Measurements from ENCODE around the gene AP2A1.

DNA sequence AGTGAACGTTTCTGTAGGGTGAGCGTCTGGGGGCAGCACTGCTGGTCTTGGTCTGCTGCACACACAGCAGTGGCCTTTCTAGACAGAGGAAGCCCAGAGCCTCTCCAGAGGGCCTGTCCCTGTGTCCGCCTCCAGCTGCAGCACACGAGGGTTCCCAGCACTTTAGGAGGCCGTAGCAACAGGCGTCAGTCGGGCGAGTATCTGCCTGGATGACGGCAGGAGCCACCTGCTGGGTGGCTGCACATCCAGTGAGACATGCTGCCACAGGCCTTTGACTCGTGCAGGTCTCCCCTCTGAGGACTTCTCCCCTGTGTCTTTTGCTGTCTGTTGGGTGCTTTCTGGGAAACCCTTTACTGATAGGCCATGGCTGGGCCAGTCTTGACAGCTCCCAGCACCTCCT, 22.1 kb downstream of the AP2A1 start:
- TF ChIP-seq, protein P1, sequence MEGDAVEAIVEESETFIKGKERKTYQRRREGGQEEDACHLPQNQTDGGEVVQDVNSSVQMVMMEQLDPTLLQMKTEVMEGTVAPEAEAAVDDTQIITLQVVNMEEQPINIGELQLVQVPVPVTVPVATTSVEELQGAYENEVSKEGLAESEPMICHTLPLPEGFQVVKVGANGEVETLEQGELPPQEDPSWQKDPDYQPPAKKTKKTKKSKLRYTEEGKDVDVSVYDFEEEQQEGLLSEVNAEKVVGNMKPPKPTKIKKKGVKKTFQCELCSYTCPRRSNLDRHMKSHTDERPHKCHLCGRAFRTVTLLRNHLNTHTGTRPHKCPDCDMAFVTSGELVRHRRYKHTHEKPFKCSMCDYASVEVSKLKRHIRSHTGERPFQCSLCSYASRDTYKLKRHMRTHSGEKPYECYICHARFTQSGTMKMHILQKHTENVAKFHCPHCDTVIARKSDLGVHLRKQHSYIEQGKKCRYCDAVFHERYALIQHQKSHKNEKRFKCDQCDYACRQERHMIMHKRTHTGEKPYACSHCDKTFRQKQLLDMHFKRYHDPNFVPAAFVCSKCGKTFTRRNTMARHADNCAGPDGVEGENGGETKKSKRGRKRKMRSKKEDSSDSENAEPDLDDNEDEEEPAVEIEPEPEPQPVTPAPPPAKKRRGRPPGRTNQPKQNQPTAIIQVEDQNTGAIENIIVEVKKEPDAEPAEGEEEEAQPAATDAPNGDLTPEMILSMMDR (IDR thresholded peaks at IDR 0.05; ENCODE audit: insufficient read depth, low read length, poor library complexity, severe bottlenecking): no peak
- TF ChIP-seq EZH2phosphoT487 (conservative IDR thresholded peaks at IDR 0.05; ENCODE audit: low read length): no peak

Measured in SU-DHL-6 (cell line).